GM18498 (cell line): Measurements from ENCODE around the gene ITM2C.

ENCODE experiments used
- ATAC-seq: cut with Tn5 transposase; IDR thresholded peaks from one replicate; pipeline ENCODE4 v1.9.1; 2021; ENCODE audit warnings: mild to moderate bottlenecking, moderate library complexity; ENCODE audit not compliant: unreplicated experiment

ITM2C gene

GRCh38 chr2:230849633-230850357, 14.9 kb upstream of the ITM2C start:
- ATAC-seq: no peak

- no peak for ATAC-seq
These were observed 14.4 kb upstream of the ITM2C start for GRCh38 chr2:230850358-230850658.

- no peak for ATAC-seq
These were observed 12.6 kb upstream of the ITM2C start for GRCh38 chr2:230852113-230852512.

GRCh38 chr2:230861552-230862255, 3.0 kb upstream of the ITM2C start:
- no peak for ATAC-seq

GRCh38 chr2:230862292-230862691, 2.5 kb upstream of the ITM2C start:
- no peak for ATAC-seq

GRCh38 chr2:230863031-230863430, 1.7 kb upstream of the ITM2C start:
- ATAC-seq: no peak

- no peak for ATAC-seq
These were observed 1.2 kb upstream of the ITM2C start for GRCh38 chr2:230863442-230864121.

- ATAC-seq: no peak
These were observed 579 bp upstream of the ITM2C start for GRCh38 chr2:230864122-230864604.

- ATAC-seq: no peak
These were observed 594 bp downstream of the ITM2C start for GRCh38 chr2:230865307-230865765.

GRCh38 chr2:230865766-230866755, 1.3 kb downstream of the ITM2C start:
- ATAC-seq: no peak

GRCh38 chr2:230866756-230867523, 2.2 kb downstream of the ITM2C start:
- no peak for ATAC-seq

GRCh38 chr2:230868161-230868946, 3.6 kb downstream of the ITM2C start:
- no peak for ATAC-seq

- no peak for ATAC-seq
These were observed 4.5 kb downstream of the ITM2C start for GRCh38 chr2:230868947-230869913.

GRCh38 chr2:230869914-230870543, 5.3 kb downstream of the ITM2C start:
- ATAC-seq: no peak

GRCh38 chr2:230870544-230871360, 6.0 kb downstream of the ITM2C start:
- ATAC-seq: no peak

GRCh38 chr2:230871361-230872150, 6.8 kb downstream of the ITM2C start:
- no peak for ATAC-seq
